Skeletal muscle cell (primary cell): ENCODE data around the gene PHPT1.

Experiments used
- DNase-seq: peaks from one replicate; pipeline ENCODE4 v3.0.0-alpha.2; 2010; ENCODE audit warnings: low read depth
- H3K4me3 ChIP-seq: 2 replicates; pipeline ENCODE4 v1.5.1; 2011; ENCODE audit warnings: low read depth, mild to moderate bottlenecking, control low read depth, low read length, moderate library complexity

The PHPT1 gene

GRCh38 chr9:136845465-136846260 lies 3.5 kb upstream of the PHPT1 start:
- peak overlapping the region; percentile 17 for H3K4me3 ChIP-seq

GRCh38 chr9:136846376-136847087 lies 2.7 kb upstream of the PHPT1 start:
- H3K4me3 ChIP-seq = peak overlapping the region; percentile 41
- DNase-seq = no peak

More at GRCh38 chr9:136845465-136846260, 3.5 kb upstream of the PHPT1 start:
- no peak for DNase-seq

- H3K4me3 ChIP-seq = peak overlapping the region; percentile 100
- DNase-seq = peak; percentile 64
Observed at GRCh38 chr9:136847088-136847825, 2.0 kb upstream of the PHPT1 start.

- peak; percentile 64 for DNase-seq
- peak overlapping the region; percentile 100 for H3K4me3 ChIP-seq
Observed at GRCh38 chr9:136847826-136848392, 1.3 kb upstream of the PHPT1 start.

- peak overlapping the region; percentile 100 for H3K4me3 ChIP-seq
- DNase-seq = no peak
Observed at GRCh38 chr9:136848393-136849037, 694 bp upstream of the PHPT1 start.

- H3K4me3 ChIP-seq = peak overlapping the region; percentile 100
- DNase-seq = no peak
Observed at GRCh38 chr9:136849960-136850865, 1.0 kb downstream of the PHPT1 start.

- DNase-seq = no peak
Observed at GRCh38 chr9:136850866-136851775, 1.9 kb downstream of the PHPT1 start.

GRCh38 chr9:136851941-136852663 lies 2.9 kb downstream of the PHPT1 start, which contains the start of gene MAMDC4:
Gene MAMDC4 (plus strand): TSS chr9:136852346. CDS start chr9:136852417, 71 bp downstream.
- H3K4me3 ChIP-seq = no peak within 1 kb of the TSS
- no peak for DNase-seq

More at GRCh38 chr9:136850866-136851775, 1.9 kb downstream of the PHPT1 start:
- no peak overlapping the region for H3K4me3 ChIP-seq

GRCh38 chr9:136852664-136853595 lies 3.7 kb downstream of the PHPT1 start:
- DNase-seq = no peak
- H3K4me3 ChIP-seq = no peak overlapping the region

GRCh38 chr9:136853596-136854112 lies 4.4 kb downstream of the PHPT1 start:
- DNase-seq = no peak
- H3K4me3 ChIP-seq = no peak overlapping the region

- no peak for DNase-seq
- no peak overlapping the region for H3K4me3 ChIP-seq
Observed at GRCh38 chr9:136854113-136854841, 5.1 kb downstream of the PHPT1 start.

- no peak overlapping the region for H3K4me3 ChIP-seq
- DNase-seq = no peak
Observed at GRCh38 chr9:136854842-136855460, 5.7 kb downstream of the PHPT1 start.

GRCh38 chr9:136855461-136856078 lies 6.4 kb downstream of the PHPT1 start:
- H3K4me3 ChIP-seq = no peak overlapping the region
- no peak for DNase-seq

- DNase-seq = no peak
- no peak overlapping the region for H3K4me3 ChIP-seq
Observed at GRCh38 chr9:136856079-136856476, 6.9 kb downstream of the PHPT1 start.
